CD14-positive monocyte (primary cell): ENCODE results near the gene ODAD2. TPM values are rescaled to one million over a fixed set of nuclear protein-coding genes. Genes with fewer than 3 reads are reported as not detected.

Experiments used
- DNase-seq, 3 donors: peaks; one replicate each; pipeline ENCODE4 v3.0.0-alpha.2; 2011 to 2022
- H2AFZ ChIP-seq: 2 replicates; pipeline ENCODE4 v1.6.0; 2012; ENCODE audit warnings: mild to moderate bottlenecking, low read depth, low read length, inconsistent platforms; ENCODE audit not compliant: insufficient read depth, poor library complexity, severe bottlenecking
- H3K27ac ChIP-seq, 2 donors: 1 replicate in 1 of 2; 2 replicates in 1 of 2; pipeline ENCODE4 v1.5.1; 2012 to 2013; ENCODE audit warnings: low read length in 2 of 2, control low read depth in 1 of 2, inconsistent platforms in 1 of 2, low read depth in 1 of 2, mild to moderate bottlenecking in 1 of 2
- H3K27me3 ChIP-seq, 2 donors: one replicate each; pipeline versions ENCODE4 v1.6.0 to v1.6.1; 2011 to 2013; ENCODE audit warnings: low read length in 2 of 2; ENCODE audit not compliant: control insufficient read depth in 2 of 2, insufficient read depth in 2 of 2
- H3K36me3 ChIP-seq, 2 donors: replicated peaks in 1 of 2; 1 replicate in 1 of 2; 2 replicates in 1 of 2; pipeline versions ENCODE4 v1.5.1 to v1.6.1; 2012 to 2013; ENCODE audit warnings: low read length in 2 of 2, control low read depth in 1 of 2, inconsistent platforms in 1 of 2, mild to moderate bottlenecking in 1 of 2; ENCODE audit not compliant: insufficient read depth in 2 of 2, control insufficient read depth in 1 of 2
- H3K4me1 ChIP-seq, 2 donors: 1 replicate in 1 of 2; 2 replicates in 1 of 2; pipeline versions ENCODE4 v1.5.1 to v1.6.1; 2012 to 2013; ENCODE audit warnings: low read length in 2 of 2, control low read depth in 1 of 2, inconsistent platforms in 1 of 2, mild to moderate bottlenecking in 1 of 2, moderate library complexity in 1 of 2; ENCODE audit not compliant: insufficient read depth in 2 of 2, control insufficient read depth in 1 of 2
- H3K4me2 ChIP-seq: replicated peaks from 2 replicates; pipeline ENCODE3; 2012; ENCODE audit warnings: low read length, moderate library complexity, mild to moderate bottlenecking; ENCODE audit not compliant: poor library complexity, severe bottlenecking; ENCODE audit errors: extremely low read depth
- H3K4me3 ChIP-seq, 3 experiments: fragments of 200-600 bp in 1 of 3; sonication (generic) in 1 of 3; replicated peaks in 1 of 3; 1 replicate in 2 of 3; 2 replicates in 1 of 3; pipeline ENCODE4 v1.5.1; 2011 to 2013; ENCODE audit warnings: low read length in 3 of 3, mild to moderate bottlenecking in 3 of 3, control low read depth in 2 of 3, low read depth in 2 of 3, inconsistent platforms in 1 of 3, moderate library complexity in 1 of 3
- H3K79me2 ChIP-seq: 2 replicates; pipeline ENCODE4 v1.6.0; 2012; ENCODE audit warnings: mild to moderate bottlenecking, control low read depth, inconsistent platforms, low read length, moderate library complexity; ENCODE audit not compliant: insufficient read depth
- H3K9ac ChIP-seq: 2 replicates; pipeline ENCODE4 v1.6.0; 2017; ENCODE audit warnings: low read length, mild to moderate bottlenecking; ENCODE audit not compliant: insufficient read depth, poor library complexity, severe bottlenecking
- H3K9me3 ChIP-seq, 2 donors: replicated peaks in 1 of 2; 1 replicate in 1 of 2; 2 replicates in 1 of 2; pipeline versions ENCODE4 v1.5.1 to v1.6.1; 2012 to 2013; ENCODE audit warnings: low read length in 2 of 2, control low read depth in 1 of 2; ENCODE audit not compliant: control insufficient read depth in 1 of 2, insufficient read depth in 1 of 2
- H4K20me1 ChIP-seq: 2 replicates; pipeline ENCODE4 v1.6.0; 2012; ENCODE audit warnings: mild to moderate bottlenecking, low read length, control low read depth, moderate library complexity; ENCODE audit not compliant: insufficient read depth
- H3K27ac Mint-ChIP-seq, 7 donors: one replicate each; pipeline ENCODE4 v1.8.0; 2020; ENCODE audit warnings: mild to moderate bottlenecking in 7 of 7, mixed read lengths in 7 of 7, moderate library complexity in 6 of 7, inconsistent platforms in 2 of 7
- H3K27me3 Mint-ChIP-seq, 3 donors: one replicate each; pipeline ENCODE4 v1.8.0; 2021 to 2022; ENCODE audit warnings: low read depth in 3 of 3, mild to moderate bottlenecking in 3 of 3, mixed read lengths in 3 of 3, moderate library complexity in 3 of 3, inconsistent platforms in 1 of 3
- H3K36me3 Mint-ChIP-seq, 2 donors: one replicate each; pipeline ENCODE4 v1.8.0; 2020; ENCODE audit warnings: mixed read lengths in 2 of 2, inconsistent platforms in 1 of 2, mild to moderate bottlenecking in 1 of 2
- H3K4me1 Mint-ChIP-seq: one replicate; pipeline ENCODE4 v1.8.0; 2020; ENCODE audit warnings: mild to moderate bottlenecking, mixed read lengths
- H3K4me3 Mint-ChIP-seq, 2 donors: one replicate each; pipeline ENCODE4 v1.8.0; 2020; ENCODE audit warnings: mild to moderate bottlenecking in 2 of 2, mixed read lengths in 2 of 2, moderate library complexity in 1 of 2
- H3K9me3 Mint-ChIP-seq, 7 donors: one replicate each; pipeline ENCODE4 v1.8.0; 2020 to 2022; ENCODE audit warnings: mixed read lengths in 7 of 7, mild to moderate bottlenecking in 6 of 7, moderate library complexity in 6 of 7, inconsistent platforms in 2 of 7
- WGBS: methylation state at CpG from one replicate; pipeline ENCODE4 v1.1.5; 2013; ENCODE audit warnings: missing lambda C conversion rate; ENCODE audit not compliant: insufficient coverage; 5-methylcytosine and 5-hydroxymethylcytosine counted together
- intact Hi-C, 2 donors: fragments of 100-400 bp; cut with micrococcal nuclease; formaldehyde crosslinking; loops; one replicate each; pipeline versions ENCODE4 v1.15.0 to v1.15.1; 2023
- polyA plus RNA-seq, 3 donors: library from polyadenylated mRNA; depleted of rRNA in 1 of 3; unstranded in 2 of 3; stranded (reverse) in 1 of 3; fragments of 300-500 nt in 2 of 3; fragments of >200 nt in 1 of 3; fragmentation: Illumina TruSeq in 2 of 3; gene quantifications; 1 replicate in 2 of 3; 2 replicates in 1 of 3; pipeline ENCODE4 v1.2.3, GENCODE V29; 2012 to 2021
- small RNA-seq: library from RNA; depleted of rRNA; stranded (forward); fragments of <200 nt; gene quantifications from one replicate; pipeline ENCODE3, GENCODE V24; 2012; ENCODE audit warnings: low read depth; ENCODE audit not compliant: insufficient read length
- TF ChIP-seq, protein P1 (sequence below): fragments of 200-600 bp; IDR thresholded peaks from one replicate; pipeline ENCODE4 v1.8.0; 2022; ENCODE audit warnings: antibody characterized with exemption, mild to moderate bottlenecking

ODAD2 gene
- polyA plus RNA-seq, 3 donors = not detected

DNA sequence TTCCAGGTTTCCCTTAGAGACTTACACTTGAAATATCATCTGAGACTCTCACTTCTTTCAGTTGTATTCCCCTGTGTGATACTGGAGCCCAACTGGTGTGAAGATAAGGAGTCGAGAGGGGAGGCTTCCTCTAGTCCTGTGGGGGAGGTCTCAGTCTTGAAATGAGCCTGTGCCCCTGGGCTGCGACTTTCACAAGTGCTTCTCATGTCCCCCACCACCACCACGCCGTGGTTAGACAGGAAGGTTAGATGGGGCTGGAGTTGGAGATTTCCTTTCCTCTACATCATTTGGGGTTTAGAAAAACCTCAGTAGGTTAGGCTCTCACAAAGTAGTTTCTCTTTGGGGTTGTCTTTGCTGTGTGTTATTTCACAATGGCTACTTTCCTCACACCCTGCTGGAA lies 227.6 kb downstream of the ODAD2 start:
- no peak overlapping the region for H3K4me3 Mint-ChIP-seq
- peaks cover 0 to 3% of the 10 kb centered on the region in 2 donors for H3K27me3 ChIP-seq
- H3K27ac Mint-ChIP-seq = peak overlapping the region in 1 of 7 donors; percentile 16
- H3K9ac ChIP-seq = no peak overlapping the region
- H2AFZ ChIP-seq = peak overlapping the region; percentile 14
- H3K4me1 ChIP-seq = no peaks in the 10 kb centered on the region
- no CpG with 5 or more reads among the region's 4 CpGs for WGBS
- H3K9me3 ChIP-seq = no peaks in the 10 kb centered on the region
- no peaks in the 10 kb centered on the region for H3K79me2 ChIP-seq
- no peaks in the 10 kb centered on the region for H3K36me3 Mint-ChIP-seq
- H3K4me1 Mint-ChIP-seq = peaks cover 15% of the 10 kb centered on the region
- H3K27me3 Mint-ChIP-seq = peaks cover 9 to 11% (median 10%) of the 10 kb centered on the region in 3 donors
- H3K4me2 ChIP-seq = no peak overlapping the region
- peaks cover 0 to 5% (median 0%) of the 10 kb centered on the region in 7 donors for H3K9me3 Mint-ChIP-seq
- TF ChIP-seq, protein P1, sequence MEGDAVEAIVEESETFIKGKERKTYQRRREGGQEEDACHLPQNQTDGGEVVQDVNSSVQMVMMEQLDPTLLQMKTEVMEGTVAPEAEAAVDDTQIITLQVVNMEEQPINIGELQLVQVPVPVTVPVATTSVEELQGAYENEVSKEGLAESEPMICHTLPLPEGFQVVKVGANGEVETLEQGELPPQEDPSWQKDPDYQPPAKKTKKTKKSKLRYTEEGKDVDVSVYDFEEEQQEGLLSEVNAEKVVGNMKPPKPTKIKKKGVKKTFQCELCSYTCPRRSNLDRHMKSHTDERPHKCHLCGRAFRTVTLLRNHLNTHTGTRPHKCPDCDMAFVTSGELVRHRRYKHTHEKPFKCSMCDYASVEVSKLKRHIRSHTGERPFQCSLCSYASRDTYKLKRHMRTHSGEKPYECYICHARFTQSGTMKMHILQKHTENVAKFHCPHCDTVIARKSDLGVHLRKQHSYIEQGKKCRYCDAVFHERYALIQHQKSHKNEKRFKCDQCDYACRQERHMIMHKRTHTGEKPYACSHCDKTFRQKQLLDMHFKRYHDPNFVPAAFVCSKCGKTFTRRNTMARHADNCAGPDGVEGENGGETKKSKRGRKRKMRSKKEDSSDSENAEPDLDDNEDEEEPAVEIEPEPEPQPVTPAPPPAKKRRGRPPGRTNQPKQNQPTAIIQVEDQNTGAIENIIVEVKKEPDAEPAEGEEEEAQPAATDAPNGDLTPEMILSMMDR = no peak
- H4K20me1 ChIP-seq = no peaks in the 10 kb centered on the region
- no peak overlapping the region for H3K27ac ChIP-seq
- no peaks in the 10 kb centered on the region for H3K36me3 ChIP-seq
- no peak overlapping the region for H3K4me3 ChIP-seq
- no peak for DNase-seq
- intact Hi-C loops = no loop called here

DNA sequence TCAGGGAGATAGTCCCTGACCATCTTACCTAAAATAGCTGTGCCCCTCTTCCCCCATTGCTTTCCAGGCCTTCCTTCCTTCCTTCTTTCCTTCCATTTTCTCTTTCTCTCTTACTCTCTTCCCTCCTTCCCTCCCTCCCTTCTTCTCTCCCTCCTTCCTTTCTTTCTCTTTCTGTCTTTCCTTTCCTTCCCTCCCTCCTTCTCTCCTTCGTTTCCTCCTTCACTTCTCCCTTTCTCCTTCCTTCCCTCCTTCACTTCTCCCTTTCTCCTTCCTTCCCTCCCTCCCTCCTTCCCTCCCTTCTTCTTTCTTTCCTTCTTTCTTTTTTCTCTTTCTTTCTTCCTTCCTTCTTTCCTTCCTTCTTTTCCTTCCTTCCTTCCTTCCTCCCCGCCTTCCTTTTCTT lies 228.7 kb downstream of the ODAD2 start:
- no peaks in the 10 kb centered on the region for H3K79me2 ChIP-seq
- no peak for DNase-seq
- H3K4me1 Mint-ChIP-seq = peaks cover 15% of the 10 kb centered on the region
- H2AFZ ChIP-seq = no peak overlapping the region
- TF ChIP-seq, protein P1 = no peak
- H3K9me3 ChIP-seq = no peaks in the 10 kb centered on the region
- intact Hi-C loops = no loop called here
- H3K4me2 ChIP-seq = no peak overlapping the region
- H4K20me1 ChIP-seq = no peaks in the 10 kb centered on the region
- peaks cover 0 to 5% (median 0%) of the 10 kb centered on the region in 7 donors for H3K9me3 Mint-ChIP-seq
- no peak overlapping the region for H3K4me3 Mint-ChIP-seq
- no peaks in the 10 kb centered on the region for H3K4me1 ChIP-seq
- no peak overlapping the region for H3K4me3 ChIP-seq
- H3K36me3 ChIP-seq = no peaks in the 10 kb centered on the region
- no peak overlapping the region for H3K27ac ChIP-seq
- WGBS = 75% methylated on average over 2 of the region's 2 CpGs
- peaks cover 4 to 10% (median 8%) of the 10 kb centered on the region in 3 donors for H3K27me3 Mint-ChIP-seq
- H3K27ac Mint-ChIP-seq = no peak overlapping the region
- no peak overlapping the region for H3K9ac ChIP-seq
- peaks cover 0 to 3% of the 10 kb centered on the region in 2 donors for H3K27me3 ChIP-seq
- no peaks in the 10 kb centered on the region for H3K36me3 Mint-ChIP-seq

Small RNA genes lying within 50 kb of the gene (small RNA-seq; reads per million reads assigned to genes)
- gene MRPS21P5 (not detected), gene RN7SKP132 (not detected)
